GM19372 (cell line): Measurements from ENCODE around the gene TMEM273.

Experiments
- ATAC-seq: cut with Tn5 transposase; IDR thresholded peaks from one replicate; pipeline ENCODE4 v1.9.1; 2021; ENCODE audit warnings: mild to moderate bottlenecking, low read depth, moderate library complexity; ENCODE audit not compliant: unreplicated experiment

Gene TMEM273

DNA sequence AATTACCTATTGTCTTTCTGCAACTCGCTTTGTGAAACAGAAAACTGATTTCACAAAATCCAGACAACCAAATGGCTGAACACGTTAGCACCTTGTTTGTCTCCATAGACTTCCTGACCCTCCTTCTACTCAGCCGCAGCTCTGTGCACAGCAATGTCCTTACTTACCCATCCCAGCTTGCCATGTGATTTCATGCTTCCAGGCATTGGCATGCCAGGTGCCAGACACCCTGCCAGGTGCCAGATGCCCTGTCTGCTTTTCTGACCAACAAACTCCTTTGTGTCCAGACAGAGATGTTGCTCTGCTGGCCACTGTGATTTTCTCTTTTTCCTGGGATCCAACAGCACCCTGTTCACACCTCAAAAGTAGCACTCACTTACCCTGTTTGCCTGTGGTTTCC is 38.3 kb downstream of the TMEM273 start:
- ATAC-seq = no peak

DNA sequence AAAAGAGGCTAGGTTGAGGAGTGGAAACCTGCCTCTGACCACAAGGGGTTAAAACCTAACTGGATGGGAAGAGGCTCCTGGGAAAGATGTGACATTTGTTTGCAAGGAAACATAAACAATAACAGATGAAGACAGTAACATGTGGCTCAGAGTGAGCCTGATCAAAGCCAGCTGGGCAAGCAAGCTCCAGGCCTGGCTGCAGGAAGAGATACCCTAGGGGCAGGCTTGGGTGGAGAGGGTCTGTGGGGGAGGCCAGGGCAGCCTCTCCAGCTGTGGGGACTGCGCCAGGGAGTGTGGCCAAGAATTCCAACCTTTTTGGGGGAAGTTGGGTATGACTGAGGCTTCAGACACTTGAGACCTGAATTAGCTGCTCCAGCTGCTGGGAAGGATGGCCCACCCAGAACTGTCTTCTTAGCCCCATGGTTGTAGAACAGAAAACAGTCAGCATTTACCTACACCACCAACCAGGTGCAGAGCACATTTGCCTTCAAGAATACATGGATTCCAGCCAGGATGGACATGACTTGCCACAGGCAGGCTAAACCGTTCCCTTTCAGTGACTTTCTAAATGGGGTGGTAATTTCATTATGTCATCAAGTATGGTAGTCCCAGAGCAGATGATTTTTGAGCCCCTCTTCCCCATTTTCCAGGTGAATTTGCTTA is 44.0 kb downstream of the TMEM273 start:
- ATAC-seq = no peak

DNA sequence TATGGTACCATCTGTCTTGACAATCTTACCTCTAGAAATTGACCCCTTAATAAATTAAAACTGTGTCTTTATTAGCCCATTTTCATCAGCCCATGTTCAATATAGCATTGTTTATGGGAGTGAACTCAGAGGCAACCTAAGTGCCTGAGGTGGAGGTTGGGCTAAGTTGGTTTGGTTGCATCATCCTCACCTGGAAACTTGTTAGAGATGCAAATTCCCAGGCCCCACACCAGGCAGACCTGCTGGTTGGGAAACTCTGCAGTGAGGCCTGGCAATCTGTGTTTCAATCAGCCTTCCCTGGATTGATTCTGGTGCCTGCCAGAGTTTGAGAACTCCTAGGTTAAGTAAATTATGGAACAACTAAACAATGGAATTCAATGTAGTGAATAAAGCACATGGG is 44.9 kb downstream of the TMEM273 start:
- no peak for ATAC-seq

DNA sequence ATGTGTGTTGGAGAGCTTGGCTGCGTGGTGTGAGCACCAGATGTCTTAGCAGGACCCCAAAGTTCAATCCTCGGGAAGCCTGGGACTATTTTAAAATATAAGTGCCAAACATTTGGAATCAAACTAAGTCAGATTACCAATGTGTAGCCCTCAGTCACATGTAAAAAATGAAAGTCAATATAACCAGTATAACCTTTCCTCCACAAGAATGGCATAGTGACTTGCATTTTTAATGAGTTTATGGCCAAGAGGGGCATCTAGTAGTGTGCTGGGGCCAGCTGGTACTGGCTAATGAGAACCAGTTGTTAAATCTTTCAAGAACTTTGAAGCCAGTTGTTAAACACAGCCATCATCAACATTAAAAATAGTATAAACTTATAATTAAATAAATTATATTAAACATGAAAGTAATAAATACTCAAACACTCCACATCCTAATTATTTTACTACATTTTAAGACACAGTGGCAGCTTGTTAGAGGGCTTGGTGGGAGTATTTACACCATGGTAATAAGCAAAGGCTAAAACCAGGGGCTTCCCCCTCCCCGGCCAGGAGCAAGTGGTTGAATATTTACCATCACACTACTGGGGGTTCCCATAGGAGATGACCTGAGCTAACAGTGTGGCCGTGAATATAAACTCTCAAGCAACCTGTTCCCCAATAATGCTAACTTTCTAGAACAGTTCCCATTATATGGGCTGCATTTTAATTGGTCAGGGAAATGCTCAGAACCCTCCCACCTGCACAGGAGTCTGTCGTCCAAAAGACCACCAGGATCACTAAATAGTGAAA is 46.5 kb downstream of the TMEM273 start:
- ATAC-seq = no peak

DNA sequence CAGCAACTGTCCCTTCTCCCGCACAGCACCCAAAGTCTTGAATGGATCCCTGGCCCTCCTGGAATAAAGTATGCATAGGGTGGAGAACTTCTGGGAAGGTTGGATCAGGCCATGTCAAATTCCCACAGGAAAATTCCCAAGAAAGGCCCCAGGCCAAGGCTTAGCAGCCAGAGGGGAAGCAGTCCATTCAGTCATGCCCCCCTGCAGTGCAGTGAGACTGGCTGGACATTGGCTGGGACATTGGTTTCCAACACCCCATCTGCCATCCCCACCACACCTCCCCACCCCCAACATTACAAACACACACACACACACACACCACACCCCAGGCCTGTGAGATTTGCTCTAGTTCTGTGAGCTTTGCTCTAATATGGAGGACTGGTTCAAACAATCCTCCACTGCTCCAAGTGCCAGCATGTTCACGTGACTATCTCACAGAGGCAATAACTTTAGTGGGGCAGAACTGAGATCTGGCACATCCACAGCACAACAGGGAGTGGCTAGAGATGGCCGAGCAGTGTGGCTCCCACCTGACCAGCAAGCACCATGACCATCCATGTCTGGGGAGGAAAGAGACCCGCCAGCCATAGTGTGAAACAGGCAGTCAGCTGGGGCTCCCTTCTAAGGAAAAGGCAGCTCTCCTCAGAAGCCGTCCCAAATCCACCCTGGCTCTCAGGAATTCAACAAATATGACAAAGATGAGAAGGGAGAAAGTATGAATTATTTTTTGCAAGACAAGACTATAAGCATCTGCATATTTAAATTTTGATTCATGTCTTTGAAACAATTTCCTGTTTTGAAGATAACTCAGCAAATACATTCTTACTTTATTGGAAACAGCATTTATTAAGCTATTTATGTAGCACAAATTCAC is 47.6 kb downstream of the TMEM273 start:
- ATAC-seq = no peak

DNA sequence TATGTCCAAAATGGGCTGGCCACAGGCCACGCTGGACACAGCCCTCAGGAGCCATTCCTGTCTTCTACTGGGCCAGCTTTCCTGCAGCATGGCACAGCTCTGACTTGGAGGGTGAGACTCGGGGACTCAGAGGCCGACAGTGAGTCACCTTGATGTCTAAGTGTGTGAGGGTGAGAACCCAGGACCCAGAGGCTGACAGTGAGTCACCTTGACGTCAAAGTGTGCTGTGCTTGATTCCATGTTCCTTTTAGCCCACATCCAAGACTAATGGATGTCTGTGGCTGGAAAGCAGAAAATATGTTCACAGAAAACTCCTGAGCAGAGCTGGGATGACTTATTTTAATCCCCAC is 48.4 kb downstream of the TMEM273 start:
- ATAC-seq = no peak

DNA sequence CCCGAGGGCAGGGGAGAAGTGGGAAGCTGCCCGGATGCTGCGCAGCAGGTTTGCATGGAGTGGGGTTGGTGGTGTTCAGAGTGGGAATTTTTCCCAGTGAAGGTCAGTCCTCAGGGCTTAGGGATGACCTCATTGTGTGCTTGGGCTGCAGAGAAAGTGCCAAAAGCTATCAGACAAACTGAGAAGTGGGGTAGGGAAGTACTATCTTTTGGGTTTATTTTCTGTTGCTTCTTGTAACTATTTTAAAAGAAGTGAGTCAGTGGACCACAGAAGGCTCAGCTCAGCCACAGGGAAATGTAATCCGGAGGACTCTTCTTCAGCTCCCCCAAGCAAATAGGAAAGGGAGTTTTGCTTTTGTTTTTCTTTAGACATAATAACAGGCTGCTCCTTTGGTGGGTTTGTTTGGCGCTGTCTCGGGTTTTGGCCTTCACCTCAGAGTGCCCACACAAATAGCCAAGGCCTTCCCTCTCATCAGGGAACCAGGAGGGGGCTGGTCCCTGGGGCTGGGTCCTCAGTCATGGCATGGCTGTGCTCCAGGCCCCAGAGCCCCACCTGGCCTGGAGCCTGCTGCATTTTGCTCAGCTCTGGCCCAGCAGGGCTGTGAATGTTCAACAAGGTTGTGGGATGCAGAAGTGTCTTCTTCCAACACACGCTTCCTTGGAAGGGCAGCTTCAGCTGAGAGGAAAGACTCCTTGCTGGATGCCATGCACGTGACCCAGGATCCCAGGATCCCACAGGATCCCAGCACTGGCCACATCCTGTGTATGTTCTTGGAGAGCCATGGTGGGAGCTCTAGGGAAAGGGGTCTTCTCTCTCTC is 49.0 kb downstream of the TMEM273 start:
- ATAC-seq = no peak

DNA sequence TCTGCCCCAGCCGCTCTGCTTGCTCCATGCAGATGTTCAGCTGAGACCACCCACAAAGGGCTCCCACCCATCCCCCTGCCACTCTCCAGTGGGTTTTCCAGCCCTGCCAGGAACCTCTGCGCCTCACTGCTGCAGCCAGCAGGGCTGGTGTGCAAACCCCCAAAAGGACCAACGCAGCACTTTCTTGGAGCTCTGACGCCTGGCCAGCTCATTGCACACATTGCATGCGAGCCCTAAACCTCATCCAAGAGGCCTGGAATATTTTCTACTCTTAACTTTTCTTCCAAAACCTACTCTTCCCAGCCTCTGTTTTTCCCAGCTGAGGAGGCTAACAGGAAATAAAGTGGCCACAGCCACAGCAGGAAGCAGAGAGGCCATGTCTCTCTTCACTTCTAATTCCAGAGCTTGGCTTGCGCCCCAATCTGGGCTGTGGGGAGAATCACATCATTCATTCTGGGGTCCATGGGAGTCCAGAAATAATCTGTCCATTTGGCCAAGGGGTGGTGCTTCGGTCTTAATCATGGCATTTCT is 49.8 kb downstream of the TMEM273 start:
- ATAC-seq = no peak

DNA sequence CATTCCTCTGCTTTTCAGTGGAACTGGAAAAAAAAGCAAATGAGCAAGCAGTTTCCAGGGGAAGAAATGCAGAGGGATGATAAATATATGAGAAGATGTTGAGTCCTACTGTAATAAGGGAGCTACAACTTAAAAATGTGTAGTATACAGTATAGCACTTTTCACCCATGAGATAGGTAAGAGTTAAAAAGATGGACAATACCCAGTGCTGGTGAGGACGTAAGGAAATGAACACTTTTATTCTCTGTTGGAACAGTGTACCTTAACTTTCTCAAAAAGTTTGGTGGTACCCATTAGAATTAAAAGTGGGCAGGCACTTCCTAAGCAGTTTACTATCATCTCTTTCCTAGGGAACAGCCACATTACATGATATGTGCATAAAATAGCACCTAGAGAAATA is 51.7 kb downstream of the TMEM273 start:
- no peak for ATAC-seq

DNA sequence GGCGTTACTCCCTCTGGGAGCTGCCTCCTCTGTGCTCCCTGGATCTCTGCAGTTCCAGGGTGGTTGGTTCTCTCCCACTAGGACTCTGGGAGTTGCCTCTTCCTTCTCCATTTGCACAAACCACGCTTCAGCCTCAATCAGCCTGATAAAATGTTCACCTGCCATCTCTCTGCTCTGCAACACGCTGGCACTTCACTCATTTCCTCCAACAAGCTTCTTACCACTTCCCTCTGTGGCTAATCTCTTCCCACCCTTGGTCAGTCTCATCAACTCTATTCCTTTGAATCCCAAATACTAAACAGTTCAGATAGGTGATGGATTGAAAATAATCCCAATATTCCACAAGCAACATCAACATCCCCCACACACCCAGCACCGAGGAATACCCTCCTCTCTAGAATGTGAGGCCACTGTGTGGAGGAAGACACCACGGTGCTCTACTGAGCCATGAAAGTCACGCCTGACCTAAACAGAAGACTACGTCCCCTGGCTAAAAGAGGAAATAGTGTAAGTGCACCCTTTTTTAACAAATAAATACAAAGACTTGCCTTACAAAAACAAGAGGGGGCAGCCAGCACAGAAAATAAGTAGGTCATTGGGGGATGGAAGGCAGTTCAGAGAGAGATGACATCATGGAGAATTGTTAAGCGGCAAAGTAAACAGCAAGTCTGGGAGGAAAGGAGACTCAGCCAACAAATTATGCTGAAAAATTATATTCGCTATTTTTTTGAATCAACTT is 52.4 kb downstream of the TMEM273 start:
- no peak for ATAC-seq

DNA sequence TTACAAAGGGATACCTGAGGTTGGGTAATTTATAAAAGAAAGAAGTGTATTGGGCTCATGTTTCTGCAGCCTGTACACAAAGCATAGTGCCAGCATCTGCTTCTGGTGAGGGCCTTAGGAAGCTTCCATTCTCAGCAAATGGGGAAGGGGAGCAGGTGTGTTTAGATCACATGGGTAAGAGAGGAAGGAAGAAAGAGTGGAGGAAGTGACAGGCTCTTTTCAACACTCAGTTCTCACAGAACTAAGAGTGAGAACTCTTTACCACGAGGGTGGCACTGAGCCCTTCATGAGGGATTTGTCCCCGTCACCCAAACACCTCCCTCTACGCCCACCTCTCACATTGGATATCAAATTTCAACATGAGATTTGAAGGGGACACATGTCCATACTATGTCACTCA is 53.9 kb downstream of the TMEM273 start:
- no peak for ATAC-seq

DNA sequence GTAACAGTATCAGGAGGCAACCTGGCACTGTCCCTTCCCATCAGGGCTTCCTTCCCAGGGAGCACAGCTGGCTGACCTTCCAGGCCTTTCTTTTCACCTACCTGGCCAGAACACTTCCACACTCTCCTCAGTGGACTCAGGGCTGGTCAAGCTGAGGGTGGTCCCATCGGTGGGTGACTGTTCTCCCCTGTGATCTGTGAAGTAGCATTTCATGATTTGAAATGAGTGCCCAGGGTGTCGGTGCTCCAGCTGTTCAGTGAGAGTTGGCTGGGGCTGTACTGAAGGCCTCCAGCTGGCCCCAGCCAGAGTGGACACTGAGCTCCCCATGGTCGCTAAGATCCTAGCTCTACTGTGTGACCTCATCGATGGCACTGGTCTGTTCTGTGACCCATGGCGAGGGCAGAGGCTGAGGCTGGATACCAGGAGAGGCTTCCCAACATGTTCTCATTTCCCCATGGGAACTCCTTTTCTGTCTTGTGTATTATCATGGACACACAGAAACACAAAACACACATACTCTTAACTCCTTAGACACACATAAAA is 54.4 kb downstream of the TMEM273 start, which contains the start of gene FAM170B:
FAM170B (minus strand) TSS at position 316 of the 543 bp plus-strand sequence; CDS start at position 213, 103 bp downstream.
- ATAC-seq = no peak

DNA sequence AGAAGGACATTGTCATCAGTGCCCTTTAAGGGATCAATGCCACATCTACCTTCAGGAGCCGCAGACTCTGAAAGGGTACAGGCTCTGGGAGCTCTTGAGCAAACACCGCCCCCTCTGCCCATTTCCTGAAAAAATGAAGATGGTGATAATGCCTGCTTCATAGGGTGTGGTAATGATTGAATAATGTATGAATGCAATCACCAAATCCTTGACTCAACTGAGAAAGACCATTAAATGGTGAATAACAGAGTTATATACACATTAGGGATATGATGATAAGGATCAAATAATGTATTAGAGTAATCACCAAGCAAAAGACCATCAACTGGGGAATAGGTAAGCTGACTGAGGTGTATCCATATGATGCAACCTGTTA is 55.8 kb downstream of the TMEM273 start:
- ATAC-seq = no peak

DNA sequence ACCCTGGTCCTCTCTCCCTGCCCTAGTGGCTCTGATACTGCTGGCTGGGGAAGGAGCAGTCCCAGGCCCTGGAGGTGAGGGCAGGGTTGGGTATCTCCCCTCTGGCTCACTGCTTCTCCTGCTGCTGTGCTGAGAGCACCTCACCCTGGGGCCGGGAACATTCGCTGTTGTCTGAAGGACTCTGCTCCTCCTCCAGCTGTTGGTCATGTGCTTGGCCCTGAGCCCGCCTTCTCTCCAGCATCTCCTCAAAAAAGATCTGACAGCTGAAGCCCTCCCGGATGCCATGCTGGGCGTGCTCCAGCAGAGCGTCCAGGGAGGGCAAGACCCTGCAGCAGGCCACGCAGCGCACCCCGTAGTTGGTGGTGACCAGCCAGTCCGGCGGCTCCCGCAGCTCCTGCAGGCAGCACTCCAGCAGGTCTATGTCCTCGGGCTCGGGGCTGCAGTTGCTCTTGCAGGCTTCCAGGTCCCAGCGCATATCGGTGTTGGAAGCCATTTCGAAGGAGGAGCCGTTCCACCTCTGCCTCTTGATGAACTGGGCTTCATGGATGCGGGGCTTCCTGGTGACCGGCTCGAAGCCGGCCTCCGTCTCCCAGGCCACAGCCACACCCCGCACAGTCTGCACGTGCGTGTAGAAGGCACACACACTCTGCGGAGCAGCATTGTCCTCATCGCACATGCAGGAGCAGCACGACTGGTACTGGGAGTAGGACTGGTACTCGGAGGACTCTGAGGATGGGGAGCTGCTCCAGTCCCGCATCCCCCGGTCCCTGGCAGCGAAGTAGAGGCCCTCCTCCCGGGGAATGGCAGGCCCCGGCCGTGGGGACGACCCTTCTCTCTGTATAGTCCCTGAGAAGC is 56.5 kb downstream of the TMEM273 start:
- ATAC-seq = no peak

DNA sequence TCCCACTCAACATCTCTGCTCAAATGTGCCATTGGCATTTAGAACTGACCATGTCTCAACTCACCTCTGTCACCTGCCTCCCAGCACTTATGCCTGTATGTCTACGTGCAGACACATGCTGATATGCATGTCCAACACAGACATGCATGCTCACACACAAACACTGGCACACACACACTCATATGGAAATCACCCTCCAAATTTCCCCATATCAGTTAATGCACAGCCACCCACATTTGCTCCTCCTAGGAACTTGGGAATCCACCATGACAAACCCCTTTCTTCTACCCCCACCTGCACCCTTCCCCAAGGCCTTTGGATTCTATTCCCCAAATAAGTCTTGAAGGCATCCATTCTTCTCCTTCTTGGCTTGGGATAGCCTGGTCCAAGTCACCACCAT is 58.8 kb downstream of the TMEM273 start:
- no peak for ATAC-seq

DNA sequence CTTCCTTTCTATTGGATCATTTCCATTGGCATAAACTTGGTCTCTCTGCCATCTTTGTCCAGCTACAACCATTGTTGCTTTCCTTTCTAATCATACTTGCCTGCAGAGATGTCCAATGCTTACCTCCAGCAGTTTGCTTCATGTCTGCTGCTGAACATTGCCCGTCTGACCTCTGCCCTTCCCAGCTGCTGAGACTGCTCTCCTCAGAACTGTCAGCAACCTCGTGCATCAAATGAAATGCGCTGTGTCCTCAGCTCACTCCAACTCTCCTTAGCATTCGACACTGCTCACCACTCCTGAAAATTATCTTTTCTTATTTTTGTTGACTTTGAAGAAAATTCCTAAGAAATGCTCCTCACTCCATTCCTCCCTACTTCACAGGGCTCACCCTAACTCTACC is 59.3 kb downstream of the TMEM273 start:
- ATAC-seq = no peak

DNA sequence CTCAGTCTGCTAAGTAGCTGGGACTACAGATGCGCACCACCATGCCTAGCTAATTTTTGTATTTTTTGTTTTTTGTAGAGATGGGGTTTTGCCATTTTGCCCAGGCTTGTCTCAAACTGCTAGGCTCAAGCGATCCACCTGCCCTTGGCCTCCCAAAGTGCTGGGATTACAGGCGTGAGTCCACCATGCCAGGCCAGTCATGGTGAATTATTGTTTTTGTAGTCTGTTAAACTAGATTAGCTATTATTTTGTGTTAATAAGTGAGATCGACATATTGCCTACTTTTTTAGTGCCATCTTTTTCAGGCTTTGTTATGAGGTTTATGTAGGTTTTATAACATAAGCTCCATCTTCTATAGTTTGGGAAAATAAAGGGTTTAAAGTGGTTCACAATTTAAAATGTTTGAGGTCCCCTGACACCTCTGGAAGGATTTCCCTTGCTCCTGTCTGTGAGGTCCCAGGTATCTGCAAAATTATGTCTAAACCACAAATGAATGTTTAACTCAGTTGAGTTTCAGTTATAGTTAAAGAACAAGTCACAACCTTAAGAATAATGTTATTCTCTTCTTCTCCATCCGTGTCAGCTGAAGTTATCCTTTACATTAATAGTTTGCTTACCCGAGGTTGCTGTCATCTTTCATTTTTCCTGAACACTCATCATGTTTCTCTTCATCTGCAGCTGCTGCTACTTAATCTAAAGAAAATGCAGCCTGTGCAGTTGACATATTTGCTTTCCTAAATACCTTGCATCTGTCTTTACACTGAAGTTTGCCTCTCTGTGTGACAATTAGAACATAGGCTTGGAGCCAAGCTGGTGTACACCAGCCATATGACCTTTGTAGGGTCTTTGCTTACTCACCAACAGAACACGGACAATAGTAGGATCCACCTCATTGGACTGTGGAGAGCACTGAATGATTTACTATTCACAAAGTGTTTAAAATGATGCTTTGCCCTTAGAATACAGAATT is 63.9 kb downstream of the TMEM273 start:
- ATAC-seq = no peak
